HEK293 (cell line): ENCODE measurements around the gene RXRG.

ENCODE experiments used
- GLI4 ChIP-seq: fragments of 450-650 bp; formaldehyde crosslinking; IDR thresholded peaks from 2 replicates; pipeline ENCODE4 v1.5.1; 2016; ENCODE audit warnings: missing biosample characterization, missing genetic modification characterization
- ZNF146 ChIP-seq: fragments of 450-650 bp; formaldehyde crosslinking; IDR thresholded peaks from 2 replicates; pipeline ENCODE4 v1.5.1; 2016; ENCODE audit warnings: missing biosample characterization, missing genetic modification characterization
- ZNF202 ChIP-seq: fragments of 450-650 bp; formaldehyde crosslinking; IDR thresholded peaks from 2 replicates; pipeline ENCODE4 v1.5.1; 2016; ENCODE audit warnings: missing biosample characterization, missing genetic modification characterization, borderline replicate concordance
- ZNF623 ChIP-seq: fragments of 450-650 bp; formaldehyde crosslinking; IDR thresholded peaks from 2 replicates; pipeline ENCODE4 v1.5.1; 2016; ENCODE audit warnings: missing biosample characterization, missing genetic modification characterization
- TF ChIP-seq, protein P1 (sequence below): IDR thresholded peaks from 2 replicates; pipeline ENCODE4 v1.6.1; 2011; ENCODE audit warnings: mild to moderate bottlenecking, low read depth, low read length, borderline replicate concordance
- TF ChIP-seq, protein P2 (sequence below): fragments of 450-650 bp; formaldehyde crosslinking; IDR thresholded peaks from 2 replicates; pipeline ENCODE4 v1.5.1; 2016; ENCODE audit warnings: missing biosample characterization, missing genetic modification characterization
- TF ChIP-seq, protein P3 (sequence below): fragments of 450-650 bp; formaldehyde crosslinking; IDR thresholded peaks from 2 replicates; pipeline ENCODE4 v1.5.1; 2016; ENCODE audit warnings: missing biosample characterization, missing genetic modification characterization
- TF ChIP-seq, protein P4 (sequence below): fragments of 450-650 bp; formaldehyde crosslinking; IDR thresholded peaks from 2 replicates; pipeline ENCODE4 v1.5.1; 2016; ENCODE audit warnings: missing biosample characterization, missing genetic modification characterization

DNA sequence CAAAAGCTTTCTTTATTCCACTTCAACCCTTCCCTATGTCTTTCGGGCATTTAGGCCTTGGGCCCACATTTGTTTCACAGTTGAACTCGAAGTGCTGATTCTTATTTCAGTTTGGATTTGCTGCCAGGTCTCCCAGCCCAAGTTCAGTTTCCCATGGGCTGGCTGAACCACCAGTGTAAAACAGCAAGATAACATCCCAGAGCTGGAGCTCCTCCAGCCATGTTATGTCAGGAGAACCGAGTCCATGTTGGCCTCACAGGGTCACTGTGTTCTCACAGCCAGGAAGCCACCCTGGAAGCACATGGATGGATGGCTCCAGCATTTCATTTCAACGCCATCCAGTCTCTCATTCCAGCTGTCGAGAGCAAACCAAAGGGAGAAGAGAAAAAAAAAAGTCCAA is 45.2 kb upstream of the RXRG start:
- TF ChIP-seq ZNF146 (tag by site-specific recombination) (no peak), GLI4 (no peak), ZNF202 (tag by site-specific recombination) (no peak), ZNF623 (tag by site-specific recombination) (no peak)
- TF ChIP-seq, protein P1, sequence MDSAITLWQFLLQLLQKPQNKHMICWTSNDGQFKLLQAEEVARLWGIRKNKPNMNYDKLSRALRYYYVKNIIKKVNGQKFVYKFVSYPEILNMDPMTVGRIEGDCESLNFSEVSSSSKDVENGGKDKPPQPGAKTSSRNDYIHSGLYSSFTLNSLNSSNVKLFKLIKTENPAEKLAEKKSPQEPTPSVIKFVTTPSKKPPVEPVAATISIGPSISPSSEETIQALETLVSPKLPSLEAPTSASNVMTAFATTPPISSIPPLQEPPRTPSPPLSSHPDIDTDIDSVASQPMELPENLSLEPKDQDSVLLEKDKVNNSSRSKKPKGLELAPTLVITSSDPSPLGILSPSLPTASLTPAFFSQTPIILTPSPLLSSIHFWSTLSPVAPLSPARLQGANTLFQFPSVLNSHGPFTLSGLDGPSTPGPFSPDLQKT: no peak
- TF ChIP-seq, protein P2, sequence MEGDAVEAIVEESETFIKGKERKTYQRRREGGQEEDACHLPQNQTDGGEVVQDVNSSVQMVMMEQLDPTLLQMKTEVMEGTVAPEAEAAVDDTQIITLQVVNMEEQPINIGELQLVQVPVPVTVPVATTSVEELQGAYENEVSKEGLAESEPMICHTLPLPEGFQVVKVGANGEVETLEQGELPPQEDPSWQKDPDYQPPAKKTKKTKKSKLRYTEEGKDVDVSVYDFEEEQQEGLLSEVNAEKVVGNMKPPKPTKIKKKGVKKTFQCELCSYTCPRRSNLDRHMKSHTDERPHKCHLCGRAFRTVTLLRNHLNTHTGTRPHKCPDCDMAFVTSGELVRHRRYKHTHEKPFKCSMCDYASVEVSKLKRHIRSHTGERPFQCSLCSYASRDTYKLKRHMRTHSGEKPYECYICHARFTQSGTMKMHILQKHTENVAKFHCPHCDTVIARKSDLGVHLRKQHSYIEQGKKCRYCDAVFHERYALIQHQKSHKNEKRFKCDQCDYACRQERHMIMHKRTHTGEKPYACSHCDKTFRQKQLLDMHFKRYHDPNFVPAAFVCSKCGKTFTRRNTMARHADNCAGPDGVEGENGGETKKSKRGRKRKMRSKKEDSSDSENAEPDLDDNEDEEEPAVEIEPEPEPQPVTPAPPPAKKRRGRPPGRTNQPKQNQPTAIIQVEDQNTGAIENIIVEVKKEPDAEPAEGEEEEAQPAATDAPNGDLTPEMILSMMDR (tag by site-specific recombination): no peak
- TF ChIP-seq, protein P3, sequence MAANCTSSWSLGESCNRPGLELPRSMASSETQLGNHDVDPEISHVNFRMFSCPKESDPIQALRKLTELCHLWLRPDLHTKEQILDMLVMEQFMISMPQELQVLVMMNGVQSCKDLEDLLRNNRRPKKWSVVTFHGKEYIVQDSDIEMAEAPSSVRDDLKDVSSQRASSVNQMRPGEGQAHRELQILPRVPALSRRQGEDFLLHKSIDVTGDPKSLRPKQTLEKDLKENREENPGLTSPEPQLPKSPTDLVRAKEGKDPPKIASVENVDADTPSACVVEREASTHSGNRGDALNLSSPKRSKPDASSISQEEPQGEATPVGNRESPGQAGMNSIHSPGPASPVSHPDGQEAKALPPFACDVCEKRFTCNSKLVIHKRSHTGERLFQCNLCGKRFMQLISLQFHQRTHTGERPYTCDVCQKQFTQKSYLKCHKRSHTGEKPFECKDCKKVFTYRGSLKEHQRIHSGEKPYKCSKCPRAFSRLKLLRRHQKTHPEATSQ: no peak
- TF ChIP-seq, protein P4, sequence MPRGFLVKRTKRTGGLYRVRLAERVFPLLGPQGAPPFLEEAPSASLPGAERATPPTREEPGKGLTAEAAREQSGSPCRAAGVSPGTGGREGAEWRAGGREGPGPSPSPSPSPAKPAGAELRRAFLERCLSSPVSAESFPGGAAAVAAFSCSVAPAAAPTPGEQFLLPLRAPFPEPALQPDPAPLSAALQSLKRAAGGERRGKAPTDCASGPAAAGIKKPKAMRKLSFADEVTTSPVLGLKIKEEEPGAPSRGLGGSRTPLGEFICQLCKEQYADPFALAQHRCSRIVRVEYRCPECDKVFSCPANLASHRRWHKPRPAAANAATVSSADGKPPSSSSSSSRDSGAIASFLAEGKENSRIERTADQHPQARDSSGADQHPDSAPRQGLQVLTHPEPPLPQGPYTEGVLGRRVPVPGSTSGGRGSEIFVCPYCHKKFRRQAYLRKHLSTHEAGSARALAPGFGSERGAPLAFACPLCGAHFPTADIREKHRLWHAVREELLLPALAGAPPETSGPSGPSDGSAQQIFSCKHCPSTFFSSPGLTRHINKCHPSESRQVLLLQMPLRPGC (tag by site-specific recombination): no peak
